Measurements from ENCODE around the gene UACA.

- TF ChIP-seq CTCF (conservative IDR thresholded peaks at IDR 0.05) (no peak), EZH2 (IDR thresholded peaks at IDR 0.05; ENCODE audit: low read depth) (no peak)
Observed at GRCh38 chr15:70788114-70789049, 25.0 kb upstream of the UACA start.

Measured in PC-9 (cell line).